Mesenchymal stem cell (in vitro differentiated cells and primary cell): Measurements from ENCODE around the gene FOXP2.

ENCODE experiments used
- DNase-seq: peaks from one replicate; pipeline ENCODE4 v3.0.0-alpha.2; 2013
- H2AFZ ChIP-seq: one replicate; pipeline ENCODE4 v1.6.1; 2013; ENCODE audit warnings: low read depth, mild to moderate bottlenecking, control low read depth, inconsistent platforms, low read length, moderate library complexity
- H2AK5ac ChIP-seq: 2 replicates; pipeline ENCODE4 v1.6.1; 2013; ENCODE audit warnings: low read length, moderate library complexity, mild to moderate bottlenecking, inconsistent platforms; ENCODE audit not compliant: severe bottlenecking
- H2BK120ac ChIP-seq: one replicate; pipeline ENCODE4 v1.6.1; 2013; ENCODE audit warnings: low read depth, mild to moderate bottlenecking, inconsistent platforms, low read length, moderate library complexity
- H2BK12ac ChIP-seq, 2 experiments: one replicate each; pipeline ENCODE4 v1.6.1; 2013; ENCODE audit warnings: inconsistent platforms in 2 of 2, low read length in 2 of 2, mild to moderate bottlenecking in 2 of 2, moderate library complexity in 2 of 2, control low read depth in 1 of 2
- H2BK15ac ChIP-seq: one replicate; pipeline ENCODE4 v1.6.1; 2013; ENCODE audit warnings: mild to moderate bottlenecking, low read depth, inconsistent platforms; ENCODE audit not compliant: poor library complexity, severe bottlenecking
- H2BK5ac ChIP-seq: 2 replicates; pipeline ENCODE4 v1.6.1; 2013; ENCODE audit warnings: low read depth, mild to moderate bottlenecking, low read length, control low read depth, inconsistent platforms; ENCODE audit not compliant: poor library complexity, severe bottlenecking
- H3K14ac ChIP-seq, 2 experiments: one replicate each; pipeline ENCODE4 v1.6.1; 2013; ENCODE audit warnings: inconsistent platforms in 2 of 2, low read length in 2 of 2, control low read depth in 1 of 2, mild to moderate bottlenecking in 1 of 2, moderate library complexity in 1 of 2
- H3K18ac ChIP-seq, 2 experiments: one replicate each; pipeline ENCODE4 v1.6.1; 2013; ENCODE audit warnings: inconsistent platforms in 2 of 2, low read length in 2 of 2, control low read depth in 1 of 2, low read depth in 1 of 2, mild to moderate bottlenecking in 1 of 2
- H3K23ac ChIP-seq, 2 experiments: one replicate each; pipeline ENCODE4 v1.6.1; 2013; ENCODE audit warnings: inconsistent platforms in 2 of 2, low read length in 2 of 2, mild to moderate bottlenecking in 2 of 2, moderate library complexity in 2 of 2, control low read depth in 1 of 2
- H3K27ac ChIP-seq: 2 replicates; pipeline ENCODE4 v1.5.1; 2013; ENCODE audit warnings: mild to moderate bottlenecking, moderate library complexity, low read length, control low read depth, inconsistent platforms; ENCODE audit not compliant: poor library complexity, severe bottlenecking
- H3K27me3 ChIP-seq, 2 experiments: 2 replicates each; pipeline versions ENCODE4 v1.6.1 to v1.7.0; 2013; ENCODE audit warnings: low read length in 2 of 2, mild to moderate bottlenecking in 2 of 2, moderate library complexity in 2 of 2, control low read depth in 1 of 2, inconsistent platforms in 1 of 2; ENCODE audit not compliant: control insufficient read depth in 1 of 2, insufficient read depth in 1 of 2
- H3K36me3 ChIP-seq, 2 experiments: 2 replicates each; pipeline versions ENCODE4 v1.6.1 to v1.7.0; 2013; ENCODE audit warnings: low read length in 2 of 2, control low read depth in 1 of 2, inconsistent platforms in 1 of 2, low read depth in 1 of 2, mild to moderate bottlenecking in 1 of 2; ENCODE audit not compliant: insufficient read depth in 2 of 2, control insufficient read depth in 1 of 2
- H3K4ac ChIP-seq, 2 experiments: one replicate each; pipeline ENCODE4 v1.6.1; 2013; ENCODE audit warnings: inconsistent platforms in 2 of 2, low read length in 2 of 2, mild to moderate bottlenecking in 2 of 2, moderate library complexity in 2 of 2, control low read depth in 1 of 2, low read depth in 1 of 2
- H3K4me1 ChIP-seq: 2 replicates; pipeline ENCODE4 v1.6.1; 2013; ENCODE audit warnings: low read depth, low read length, control low read depth; ENCODE audit not compliant: control insufficient read depth, insufficient read depth
- H3K4me2 ChIP-seq: 2 replicates; pipeline ENCODE4 v1.6.1; 2013; ENCODE audit warnings: low read length, mild to moderate bottlenecking, inconsistent platforms; ENCODE audit not compliant: poor library complexity, severe bottlenecking
- H3K4me3 ChIP-seq, 2 experiments: 2 replicates each; pipeline versions ENCODE4 v1.5.1 to v1.7.0; 2013; ENCODE audit warnings: low read length in 2 of 2, mild to moderate bottlenecking in 2 of 2, control low read depth in 1 of 2, low read depth in 1 of 2; ENCODE audit not compliant: insufficient read depth in 1 of 2
- H3K79me1 ChIP-seq: replicated peaks from 2 replicates; pipeline ENCODE4 v1.6.1; 2013; ENCODE audit warnings: mild to moderate bottlenecking, control low read depth, low read length, inconsistent platforms; ENCODE audit not compliant: poor library complexity, severe bottlenecking
- H3K9ac ChIP-seq: 2 replicates; pipeline ENCODE4 v1.7.0; 2013; ENCODE audit warnings: mild to moderate bottlenecking, low read length, moderate library complexity
- H3K9me3 ChIP-seq: 2 replicates; pipeline ENCODE4 v1.7.0; 2013; ENCODE audit warnings: mild to moderate bottlenecking, low read length; ENCODE audit not compliant: control insufficient read depth
- H4K8ac ChIP-seq: one replicate; pipeline ENCODE4 v1.6.1; 2013; ENCODE audit warnings: inconsistent platforms, mild to moderate bottlenecking, low read length, moderate library complexity
- H4K91ac ChIP-seq: one replicate; pipeline ENCODE4 v1.6.1; 2013; ENCODE audit warnings: mild to moderate bottlenecking, low read length, inconsistent platforms
- WGBS: methylation state at CpG from one replicate; pipeline ENCODE4 v1.1.7; 2013; ENCODE audit warnings: mixed read lengths; 5-methylcytosine and 5-hydroxymethylcytosine counted together

Gene FOXP2

GRCh38 chr7:114630201-114630990 lies 215.8 kb downstream of the FOXP2 start:
- H3K79me1 ChIP-seq: no peaks in the 10 kb centered on the region
- H3K4me2 ChIP-seq: no peak overlapping the region
- no peak overlapping the region for H4K91ac ChIP-seq
- H2BK15ac ChIP-seq: no peak overlapping the region
- H2BK5ac ChIP-seq: no peak overlapping the region
- H3K27me3 ChIP-seq: no peaks in the 10 kb centered on the region
- no peak overlapping the region for H4K8ac ChIP-seq
- no peak overlapping the region for H2AK5ac ChIP-seq
- H3K4me1 ChIP-seq: no peaks in the 10 kb centered on the region
- H3K9ac ChIP-seq: no peak overlapping the region
- H2BK12ac ChIP-seq: no peak overlapping the region
- no peak overlapping the region for H3K14ac ChIP-seq
- no peak overlapping the region for H3K23ac ChIP-seq
- H3K4ac ChIP-seq: no peak overlapping the region
- peaks cover 0 to 39% of the 10 kb centered on the region in 2 experiments for H3K36me3 ChIP-seq
- no peak overlapping the region for H2BK120ac ChIP-seq
- H2AFZ ChIP-seq: no peak overlapping the region
- DNase-seq: no peak
- H3K4me3 ChIP-seq: no peak overlapping the region
- H3K9me3 ChIP-seq: no peaks in the 10 kb centered on the region
- no peak overlapping the region for H3K27ac ChIP-seq
- H3K18ac ChIP-seq: no peak overlapping the region
- WGBS: 78% methylated on average over 7 of the region's 7 CpGs

GRCh38 chr7:114631249-114631822 lies 216.7 kb downstream of the FOXP2 start:
- Histone ChIP-seq H3K36me3 (peaks cover 0 to 39% of the 10 kb centered on the region in 2 experiments), H2BK12ac (no peak overlapping the region), H3K23ac (no peak overlapping the region), H2BK5ac (no peak overlapping the region), H3K27me3 (no peaks in the 10 kb centered on the region), H3K9me3 (no peaks in the 10 kb centered on the region), H4K91ac (no peak overlapping the region), H2AFZ (no peak overlapping the region), H3K4me1 (no peaks in the 10 kb centered on the region), H3K4me2 (no peak overlapping the region), H4K8ac (no peak overlapping the region), H2BK120ac (no peak overlapping the region), H3K14ac (no peak overlapping the region), H3K9ac (no peak overlapping the region), H3K79me1 (no peaks in the 10 kb centered on the region), H2BK15ac (no peak overlapping the region), H3K4me3 (no peak overlapping the region), H3K18ac (no peak overlapping the region), H3K27ac (no peak overlapping the region), H2AK5ac (no peak overlapping the region), H3K4ac (peak overlapping the region in 1 of 2 experiments; percentile 9)
- DNase-seq: no peak
- 79% methylated on average over 3 of the region's 3 CpGs for WGBS

- no peak overlapping the region for H2AFZ ChIP-seq
- WGBS: 100% methylated on average over 1 of the region's 1 CpG
- no peak overlapping the region for H2BK120ac ChIP-seq
- no peak overlapping the region for H4K8ac ChIP-seq
- H3K4me3 ChIP-seq: no peak overlapping the region
- no peak overlapping the region for H3K27ac ChIP-seq
- H3K4me1 ChIP-seq: no peaks in the 10 kb centered on the region
- no peaks in the 10 kb centered on the region for H3K79me1 ChIP-seq
- H2AK5ac ChIP-seq: no peak overlapping the region
- H3K14ac ChIP-seq: no peak overlapping the region
- no peak overlapping the region for H4K91ac ChIP-seq
- no peak overlapping the region for H3K4me2 ChIP-seq
- H3K27me3 ChIP-seq: no peaks in the 10 kb centered on the region
- no peak overlapping the region for H3K18ac ChIP-seq
- H2BK15ac ChIP-seq: no peak overlapping the region
- H3K4ac ChIP-seq: no peak overlapping the region
- no peak for DNase-seq
- H2BK5ac ChIP-seq: no peak overlapping the region
- no peaks in the 10 kb centered on the region for H3K9me3 ChIP-seq
- no peak overlapping the region for H3K9ac ChIP-seq
- H2BK12ac ChIP-seq: no peak overlapping the region
- no peak overlapping the region for H3K23ac ChIP-seq
- H3K36me3 ChIP-seq: peaks cover 0 to 3% of the 10 kb centered on the region in 2 experiments
Observed at GRCh38 chr7:114639451-114639850, 224.8 kb downstream of the FOXP2 start.

GRCh38 chr7:114644455-114644854 lies 229.8 kb downstream of the FOXP2 start:
- Histone ChIP-seq H3K9me3 (no peaks in the 10 kb centered on the region), H3K4me1 (no peaks in the 10 kb centered on the region), H3K27ac (no peak overlapping the region), H3K23ac (no peak overlapping the region), H2BK5ac (no peak overlapping the region), H2AK5ac (no peak overlapping the region), H3K4me3 (no peak overlapping the region), H3K36me3 (peaks cover 0 to 10% of the 10 kb centered on the region in 2 experiments), H2BK120ac (no peak overlapping the region), H2AFZ (no peak overlapping the region), H3K14ac (no peak overlapping the region), H3K9ac (no peak overlapping the region), H4K91ac (no peak overlapping the region), H3K79me1 (no peaks in the 10 kb centered on the region), H3K4ac (no peak overlapping the region), H3K4me2 (no peak overlapping the region), H4K8ac (no peak overlapping the region), H2BK15ac (no peak overlapping the region), H3K27me3 (no peaks in the 10 kb centered on the region), H2BK12ac (no peak overlapping the region), H3K18ac (no peak overlapping the region)
- no peak for DNase-seq
- WGBS: 93% methylated on average over 7 of the region's 8 CpGs
